Lower leg skin (tissue), 4 donors: ENCODE data around the gene DSCAML1. TPM values are rescaled to one million over a fixed set of nuclear protein-coding genes. Genes with fewer than 3 reads are reported as not detected.

Source experiments
- DNase-seq, 2 donors: peaks; one replicate each; pipeline ENCODE4 v3.0.0-alpha.2; 2019; ENCODE audit warnings: low spot score in 2 of 2
- H3K4me3 ChIP-seq: fragments of 200-600 bp; sonication (generic); 2 replicates; pipeline ENCODE4 v1.5.1; 2017; ENCODE audit warnings: mild to moderate bottlenecking, low read depth; ENCODE audit not compliant: poor library complexity, severe bottlenecking
- POLR2A ChIP-seq, 2 donors: fragments of 450-650 bp; IDR thresholded peaks; one replicate each; pipeline ENCODE4 v1.6.1; 2016 to 2017; ENCODE audit warnings: antibody characterized with exemption in 2 of 2, mild to moderate bottlenecking in 1 of 2, moderate library complexity in 1 of 2
- WGBS, 2 donors: methylation state at CpG; one replicate each; pipeline ENCODE4 v1.1.5; 2018; 5-methylcytosine and 5-hydroxymethylcytosine counted together
- intact Hi-C: fragments of 100-400 bp; cut with DNase I; formaldehyde crosslinking; loops from one replicate; pipeline ENCODE4 v1.15.0; 2023; ENCODE audit warnings: low total_unique reads
- total RNA-seq, 4 donors: library from RNA; depleted of rRNA; stranded (reverse); fragments of >200 nt; gene quantifications; one replicate each; pipeline ENCODE4 v1.1.0, GENCODE V29; 2016
- TF ChIP-seq, protein P1 (sequence below), 3 donors: fragments of 450-650 bp; IDR thresholded peaks; one replicate each; pipeline ENCODE4 v1.5.1; 2016; ENCODE audit warnings: antibody characterized with exemption in 3 of 3, mild to moderate bottlenecking in 3 of 3, moderate library complexity in 2 of 3

The DSCAML1 gene
- total RNA-seq, 4 donors from 2014 or later: 0.07 to 0.13 (median 0.08) TPM

DNA sequence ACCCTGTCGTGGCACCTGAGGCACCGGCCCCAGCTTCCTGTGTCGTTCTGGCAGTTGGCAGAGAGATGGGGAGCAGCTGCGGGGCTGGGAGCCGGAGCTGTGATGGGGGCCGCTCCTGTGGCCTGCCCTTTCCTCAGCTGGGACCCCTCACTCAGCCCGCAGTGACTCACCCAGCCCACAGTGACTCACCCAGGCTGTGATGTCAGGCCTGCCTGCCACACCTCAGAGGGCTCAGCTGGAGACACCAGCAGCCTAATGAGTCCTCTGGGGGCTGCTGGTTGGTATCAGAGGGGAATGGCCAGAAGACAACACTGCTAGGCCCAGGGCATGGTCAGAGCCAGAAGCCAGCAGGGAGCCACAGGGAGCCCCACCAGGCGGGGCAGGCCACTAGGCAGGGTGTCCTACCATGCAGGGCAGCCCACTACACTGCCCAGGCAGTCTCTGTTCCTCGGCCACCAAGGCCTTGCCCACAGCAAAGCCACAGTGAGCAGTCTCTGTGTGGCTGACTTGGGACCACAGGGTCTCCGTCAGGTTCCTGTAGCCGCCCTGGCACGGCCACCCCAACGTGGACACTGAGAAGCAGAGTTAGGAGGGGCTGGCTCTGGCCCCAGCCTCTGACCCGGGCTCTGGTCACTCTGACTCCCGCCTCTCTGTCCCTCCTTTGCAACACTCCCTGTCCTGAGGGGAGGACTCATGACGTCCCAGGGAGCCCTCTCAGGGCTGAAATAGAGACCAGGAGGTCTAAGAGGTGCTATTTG lies 31.8 kb upstream of the DSCAML1 start:
- H3K4me3 ChIP-seq: no peak overlapping the region
- DNase-seq: peak in 1 of 2 donors; percentile 90
- intact Hi-C loops: loop anchor here (10.0 kb wide), 1 partner anchor 216 kb away; no protein-coding TSS in a partner anchor
- WGBS, 2 donors: 50 to 54% methylated on average over 5 to 13 of the region's 16 CpGs
- no peak for TF ChIP-seq POLR2A (IDR thresholded peaks at IDR 0.05)
- TF ChIP-seq, protein P1, sequence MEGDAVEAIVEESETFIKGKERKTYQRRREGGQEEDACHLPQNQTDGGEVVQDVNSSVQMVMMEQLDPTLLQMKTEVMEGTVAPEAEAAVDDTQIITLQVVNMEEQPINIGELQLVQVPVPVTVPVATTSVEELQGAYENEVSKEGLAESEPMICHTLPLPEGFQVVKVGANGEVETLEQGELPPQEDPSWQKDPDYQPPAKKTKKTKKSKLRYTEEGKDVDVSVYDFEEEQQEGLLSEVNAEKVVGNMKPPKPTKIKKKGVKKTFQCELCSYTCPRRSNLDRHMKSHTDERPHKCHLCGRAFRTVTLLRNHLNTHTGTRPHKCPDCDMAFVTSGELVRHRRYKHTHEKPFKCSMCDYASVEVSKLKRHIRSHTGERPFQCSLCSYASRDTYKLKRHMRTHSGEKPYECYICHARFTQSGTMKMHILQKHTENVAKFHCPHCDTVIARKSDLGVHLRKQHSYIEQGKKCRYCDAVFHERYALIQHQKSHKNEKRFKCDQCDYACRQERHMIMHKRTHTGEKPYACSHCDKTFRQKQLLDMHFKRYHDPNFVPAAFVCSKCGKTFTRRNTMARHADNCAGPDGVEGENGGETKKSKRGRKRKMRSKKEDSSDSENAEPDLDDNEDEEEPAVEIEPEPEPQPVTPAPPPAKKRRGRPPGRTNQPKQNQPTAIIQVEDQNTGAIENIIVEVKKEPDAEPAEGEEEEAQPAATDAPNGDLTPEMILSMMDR (IDR thresholded peaks at IDR 0.05): no peak

DNA sequence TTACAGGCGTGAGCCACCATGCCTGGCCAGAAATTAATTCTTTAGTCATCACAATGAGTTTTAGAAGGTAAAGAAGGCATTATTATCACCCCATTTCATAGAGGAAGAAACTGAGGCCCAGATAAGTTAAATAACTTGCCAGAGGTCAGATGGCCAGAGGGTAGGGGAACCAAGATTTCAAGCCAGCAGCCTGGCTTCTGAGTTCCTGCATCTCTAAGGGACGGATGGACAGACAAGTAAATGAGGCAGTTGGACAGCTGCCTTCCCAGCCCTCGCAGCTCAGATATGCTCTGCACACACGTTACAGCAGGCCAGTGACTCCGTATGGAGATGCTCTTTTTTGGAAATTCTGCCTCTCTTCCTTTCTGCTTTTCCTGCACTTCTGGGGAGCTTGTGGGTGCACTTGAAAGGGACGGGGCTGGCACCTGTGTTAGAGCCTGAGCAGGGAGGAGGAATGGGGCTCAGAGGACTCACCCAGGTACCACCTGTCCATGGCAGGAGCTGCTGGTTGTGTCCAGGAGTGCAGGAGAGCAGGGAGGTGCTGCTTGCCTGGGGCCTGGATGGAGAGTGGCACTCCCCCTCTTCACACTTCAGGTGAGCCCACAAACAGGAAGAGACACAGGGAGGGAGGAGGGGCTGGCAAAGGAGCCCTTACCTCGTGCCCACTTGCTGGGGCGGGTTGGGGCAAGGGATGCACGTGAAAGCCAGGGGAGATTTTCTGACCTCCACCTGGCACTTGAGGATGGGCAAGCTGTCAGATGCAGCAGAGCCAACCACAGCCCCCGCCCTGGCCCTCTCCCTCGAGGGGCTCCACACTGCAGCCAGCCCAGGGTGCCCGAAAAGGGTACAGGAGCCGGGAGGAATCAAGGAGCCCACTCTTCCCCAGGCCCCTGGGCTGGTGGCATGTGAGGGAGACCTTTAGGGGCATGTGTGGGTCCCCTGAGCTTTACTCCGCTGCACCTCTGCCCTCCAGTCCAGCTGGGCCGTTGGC lies 30.8 kb upstream of the DSCAML1 start:
- WGBS, 2 donors: 52 to 60% methylated on average over 12 to 13 of the region's 15 CpGs
- DNase-seq: peak in 1 of 2 donors; percentile 82
- TF ChIP-seq POLR2A (IDR thresholded peaks at IDR 0.05): no peak
- TF ChIP-seq, protein P1 (IDR thresholded peaks at IDR 0.05): no peak
- H3K4me3 ChIP-seq: no peak overlapping the region
- intact Hi-C loops: loop anchor here (10.0 kb wide), 1 partner anchor 217 kb away; no protein-coding TSS in a partner anchor

DNA sequence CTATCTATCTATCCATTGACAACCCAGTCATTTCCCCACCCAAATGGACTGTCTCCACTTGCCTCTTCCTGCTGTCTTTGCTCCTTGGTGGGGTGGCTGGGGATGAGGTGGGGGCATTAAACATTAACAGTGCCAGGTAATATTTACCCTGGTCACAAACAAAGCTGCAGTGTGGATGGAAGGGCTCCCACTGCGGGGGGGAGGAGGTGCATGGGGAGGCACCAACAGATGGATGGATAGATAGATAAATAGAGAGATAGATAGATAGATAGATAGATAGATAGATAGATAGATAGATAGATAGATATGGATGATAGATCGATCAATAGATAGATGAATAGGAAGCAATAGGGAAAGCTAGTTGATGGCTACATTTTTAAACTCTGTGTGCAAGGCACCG lies 29.8 kb upstream of the DSCAML1 start:
- TF ChIP-seq POLR2A (IDR thresholded peaks at IDR 0.05): no peak
- TF ChIP-seq, protein P1 (IDR thresholded peaks at IDR 0.05): no peak
- WGBS, 2 donors: 86 to 91% methylated on average over 3 of the region's 3 CpGs
- intact Hi-C loops: loop anchor here (10.0 kb wide), 1 partner anchor 218 kb away; no protein-coding TSS in a partner anchor
- H3K4me3 ChIP-seq: no peak overlapping the region
- peak in 1 of 2 donors; percentile 56 for DNase-seq

DNA sequence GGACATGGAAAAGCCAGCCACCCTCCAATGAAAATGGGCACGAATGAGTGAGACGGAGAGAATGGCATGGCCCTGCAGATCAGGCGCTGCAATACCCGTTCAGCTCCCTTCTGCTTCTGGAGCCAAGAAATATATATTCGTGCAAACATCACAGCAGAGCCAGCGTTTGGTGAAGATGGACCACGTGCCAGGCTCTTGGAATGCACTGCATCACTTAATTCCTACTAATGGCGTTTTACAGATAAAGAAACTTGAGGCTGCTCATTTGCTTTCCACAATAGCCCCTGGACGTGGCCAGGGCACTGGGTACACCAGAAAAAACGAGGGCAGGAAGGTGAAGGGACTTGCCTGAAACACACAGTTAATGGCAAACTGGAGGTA lies 29.2 kb upstream of the DSCAML1 start:
- intact Hi-C loops: loop anchor here (10.0 kb wide), 1 partner anchor 219 kb away; no protein-coding TSS in a partner anchor
- DNase-seq: peak in 1 of 2 donors; percentile 67
- H3K4me3 ChIP-seq: no peak overlapping the region
- 37 to 46% methylated on average over 10 of the region's 10 CpGs for WGBS, 2 donors
- TF ChIP-seq, protein P1 (IDR thresholded peaks at IDR 0.05): no peak

DNA sequence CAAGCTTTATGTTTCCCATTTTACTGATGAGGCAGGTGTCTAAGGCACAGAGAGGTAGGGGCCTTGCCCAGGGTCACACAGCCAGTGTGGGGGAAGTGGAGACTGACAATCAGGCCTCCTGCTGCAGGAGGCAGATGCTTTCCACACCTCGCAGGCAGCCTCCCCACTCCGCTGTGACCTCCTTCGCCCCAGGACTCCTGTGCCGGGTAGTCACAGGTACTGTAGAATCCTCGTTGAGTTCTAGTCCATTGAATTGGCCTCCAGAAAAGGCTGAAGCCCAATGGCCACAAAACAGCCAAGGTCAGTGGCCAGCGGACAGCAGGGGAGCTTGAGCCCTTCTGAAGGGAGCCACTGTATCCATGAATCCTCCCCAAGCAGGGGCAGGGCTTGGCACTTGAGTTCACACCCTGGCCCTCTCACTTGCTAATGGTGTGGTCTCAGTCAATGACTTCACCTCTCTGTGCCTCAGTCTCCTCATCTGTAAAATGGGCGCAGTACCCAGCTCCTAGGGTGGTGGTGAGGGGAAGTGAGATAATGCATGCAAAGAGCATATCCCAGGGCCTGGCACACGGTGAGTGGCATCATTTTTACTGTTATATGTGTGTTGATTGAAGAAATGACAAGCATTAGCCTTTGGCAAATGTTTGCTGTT lies 28.6 kb upstream of the DSCAML1 start:
- DNase-seq: peak in 1 of 2 donors; percentile 62
- no peak for TF ChIP-seq POLR2A (IDR thresholded peaks at IDR 0.05)
- TF ChIP-seq, protein P1 (IDR thresholded peaks at IDR 0.05): no peak
- WGBS, 2 donors: 85 to 89% methylated on average over 8 of the region's 8 CpGs
- intact Hi-C loops: loop anchor here (10.0 kb wide), 1 partner anchor 219 kb away; no protein-coding TSS in a partner anchor
- no peak overlapping the region for H3K4me3 ChIP-seq
